Neuronal stem cell (in vitro differentiated cells): Measurements from ENCODE around the gene PCTP.

ENCODE experiments used
- DNase-seq: peaks from one replicate; pipeline ENCODE4 v3.0.0-alpha.2; 2013; ENCODE audit warnings: low spot score
- H2AFZ ChIP-seq: one replicate; pipeline ENCODE4 v1.6.1; 2013; ENCODE audit warnings: mild to moderate bottlenecking, low read length, inconsistent platforms
- H2AK5ac ChIP-seq: 2 replicates; pipeline ENCODE4 v1.6.1; 2013; ENCODE audit warnings: low read depth, mild to moderate bottlenecking, inconsistent platforms, low read length, moderate library complexity, mixed read lengths
- H2BK120ac ChIP-seq: 2 replicates; pipeline ENCODE4 v1.6.1; 2013; ENCODE audit warnings: low read depth, mild to moderate bottlenecking, inconsistent platforms, low read length, moderate library complexity, mixed read lengths
- H2BK12ac ChIP-seq: one replicate; pipeline ENCODE4 v1.6.1; 2013; ENCODE audit warnings: low read length, inconsistent platforms
- H2BK15ac ChIP-seq: 2 replicates; pipeline ENCODE4 v1.6.1; 2013; ENCODE audit warnings: mild to moderate bottlenecking, low read length, inconsistent platforms, mixed read lengths
- H2BK5ac ChIP-seq: one replicate; pipeline ENCODE4 v1.6.1; 2013; ENCODE audit warnings: inconsistent platforms, mild to moderate bottlenecking, low read length, moderate library complexity
- H3K14ac ChIP-seq: one replicate; pipeline ENCODE4 v1.6.1; 2013; ENCODE audit warnings: low read length, inconsistent platforms
- H3K18ac ChIP-seq: 2 replicates; pipeline ENCODE4 v1.6.1; 2013; ENCODE audit warnings: low read length, inconsistent platforms
- H3K23ac ChIP-seq: 2 replicates; pipeline ENCODE4 v1.6.1; 2013; ENCODE audit warnings: low read depth, mild to moderate bottlenecking, mixed read lengths, low read length, inconsistent platforms; ENCODE audit not compliant: poor library complexity
- H3K27ac ChIP-seq: replicated peaks from 3 replicates; pipeline ENCODE4 v1.5.1; 2013; ENCODE audit warnings: low read length, inconsistent platforms
- H3K27me3 ChIP-seq, 3 experiments: 2 replicates each; pipeline ENCODE4 v1.6.1; 2013; ENCODE audit warnings: low read length in 3 of 3, mild to moderate bottlenecking in 2 of 3, inconsistent platforms in 1 of 3, low read depth in 1 of 3, mixed read lengths in 1 of 3, moderate library complexity in 1 of 3; ENCODE audit not compliant: control insufficient read depth in 3 of 3, insufficient read depth in 3 of 3
- H3K36me3 ChIP-seq, 2 donors: replicated peaks in 1 of 2; 2 replicates each; pipeline ENCODE4 v1.6.1; 2013; ENCODE audit warnings: low read length in 2 of 2; ENCODE audit not compliant: control insufficient read depth in 2 of 2, insufficient read depth in 2 of 2
- H3K4ac ChIP-seq: 2 replicates; pipeline ENCODE4 v1.6.1; 2013; ENCODE audit warnings: inconsistent platforms, mild to moderate bottlenecking, low read length, moderate library complexity
- H3K4me1 ChIP-seq, 2 donors: 1 replicate in 1 of 2; 2 replicates in 1 of 2; pipeline ENCODE4 v1.6.1; 2013; ENCODE audit warnings: low read length in 2 of 2, low read depth in 1 of 2; ENCODE audit not compliant: control insufficient read depth in 2 of 2, insufficient read depth in 1 of 2
- H3K4me2 ChIP-seq: one replicate; pipeline ENCODE4 v1.6.1; 2013; ENCODE audit warnings: mild to moderate bottlenecking, low read length, inconsistent platforms; ENCODE audit not compliant: insufficient read depth, poor library complexity, severe bottlenecking
- H3K4me3 ChIP-seq, 2 donors: 2 replicates each; pipeline ENCODE4 v1.5.1; 2013; ENCODE audit warnings: low read length in 2 of 2, mild to moderate bottlenecking in 2 of 2, inconsistent platforms in 1 of 2, moderate library complexity in 1 of 2
- H3K79me1 ChIP-seq: one replicate; pipeline ENCODE4 v1.6.1; 2013; ENCODE audit warnings: low read depth, mild to moderate bottlenecking, inconsistent platforms, low read length, moderate library complexity
- H3K9ac ChIP-seq: one replicate; pipeline ENCODE4 v1.6.1; 2013; ENCODE audit warnings: mild to moderate bottlenecking, low read depth, low read length, inconsistent platforms; ENCODE audit not compliant: poor library complexity
- H3K9me3 ChIP-seq, 2 donors: replicated peaks in 1 of 2; 2 replicates each; pipeline versions ENCODE3 to v1.6.1; 2013; ENCODE audit warnings: low read length in 2 of 2, mild to moderate bottlenecking in 2 of 2, inconsistent platforms in 1 of 2, low read depth in 1 of 2, mixed read lengths in 1 of 2, moderate library complexity in 1 of 2; ENCODE audit not compliant: control insufficient read depth in 2 of 2, insufficient read depth in 1 of 2
- H4K8ac ChIP-seq: one replicate; pipeline ENCODE4 v1.6.1; 2013; ENCODE audit warnings: low read depth, mild to moderate bottlenecking, inconsistent platforms, low read length, moderate library complexity
- H4K91ac ChIP-seq: one replicate; pipeline ENCODE4 v1.6.1; 2013; ENCODE audit warnings: low read length, low read depth, mild to moderate bottlenecking, inconsistent platforms; ENCODE audit not compliant: poor library complexity
- WGBS, 2 donors: extraction: QIAGEN DNeasy Blood & Tissue Kit; methylation state at CpG; one replicate each; pipeline ENCODE4 v1.1.7; 2013; ENCODE audit warnings: missing lambda C conversion rate in 2 of 2, mixed read lengths in 1 of 2; ENCODE audit not compliant: insufficient read length in 2 of 2, insufficient replicate concordance in 1 of 2; ENCODE audit errors: extremely low coverage in 2 of 2; 5-methylcytosine and 5-hydroxymethylcytosine counted together

Gene PCTP

DNA sequence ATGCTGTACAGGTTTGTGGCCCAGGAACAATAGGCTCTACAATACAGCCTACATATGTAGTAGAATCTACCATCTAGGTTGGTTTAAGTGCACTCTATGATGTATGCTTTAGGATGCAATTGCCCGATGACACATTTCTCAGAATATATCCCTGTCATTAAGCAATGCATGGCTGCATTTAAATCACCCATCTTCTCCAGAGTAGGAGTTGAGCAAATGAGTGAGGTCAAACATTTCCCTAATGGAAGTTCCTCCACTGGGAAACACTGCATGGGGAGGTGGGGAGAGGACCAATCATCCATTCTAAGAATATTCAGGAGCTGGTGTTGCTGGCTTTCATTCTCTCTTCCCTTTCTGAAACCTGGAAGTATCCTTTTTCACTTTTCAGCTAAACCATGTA lies 2.0 kb upstream of the PCTP start:
- Histone ChIP-seq H2BK12ac (no peak overlapping the region), H2BK15ac (no peak overlapping the region), H2AFZ (no peak overlapping the region), H3K18ac (no peak overlapping the region), H3K9me3 (no peaks in the 10 kb centered on the region), H3K27ac (no peak overlapping the region), H3K9ac (no peak overlapping the region), H3K36me3 (no peaks in the 10 kb centered on the region), H4K8ac (no peak overlapping the region), H2BK120ac (no peak overlapping the region), H2BK5ac (no peak overlapping the region), H3K4me3 (no peak overlapping the region), H3K4me1 (peaks cover 5 to 6% of the 10 kb centered on the region in 2 donors), H2AK5ac (no peak overlapping the region), H3K14ac (no peak overlapping the region), H3K23ac (no peak overlapping the region), H3K4me2 (no peak overlapping the region), H4K91ac (no peak overlapping the region), H3K79me1 (no peaks in the 10 kb centered on the region), H3K4ac (no peak overlapping the region), H3K27me3 (peaks cover 0 to 14% (median 0%) of the 10 kb centered on the region in 3 experiments)
- DNase-seq = no peak
- no CpG with 5 or more reads among the region's 1 CpG for WGBS, 2 donors

DNA sequence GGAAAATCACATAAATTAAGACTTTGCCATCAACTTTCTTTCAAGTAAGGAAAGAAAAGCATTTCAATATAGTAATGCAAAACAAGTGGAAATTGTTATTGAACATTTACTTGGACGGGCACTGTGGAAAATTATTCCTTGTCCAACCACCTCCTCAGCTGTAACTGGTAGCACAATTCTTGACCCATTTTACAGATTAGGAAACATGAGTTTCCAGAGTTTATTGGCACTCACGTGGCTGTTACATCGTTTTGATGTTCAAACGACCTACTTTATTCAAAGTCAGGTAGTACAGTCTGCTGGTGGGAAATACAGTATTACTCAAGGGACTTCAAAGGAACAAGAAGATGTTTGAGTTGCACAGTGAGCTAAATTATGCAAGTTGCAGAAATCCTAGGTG lies 866 bp upstream of the PCTP start:
- Histone ChIP-seq H2BK5ac (no peak overlapping the region), H3K36me3 (no peaks in the 10 kb centered on the region), H2AK5ac (no peak overlapping the region), H3K18ac (no peak overlapping the region), H4K91ac (no peak overlapping the region), H3K4me2 (no peak overlapping the region), H2AFZ (peak overlapping the region; percentile 95), H2BK15ac (no peak overlapping the region), H3K9me3 (no peaks in the 10 kb centered on the region), H3K4me3 (no peak overlapping the region), H3K4me1 (peaks cover 5 to 6% of the 10 kb centered on the region in 2 donors), H4K8ac (no peak overlapping the region), H3K23ac (no peak overlapping the region), H2BK12ac (no peak overlapping the region), H3K9ac (no peak overlapping the region), H3K27ac (no peak overlapping the region), H3K27me3 (peaks cover 0 to 14% (median 0%) of the 10 kb centered on the region in 3 experiments), H2BK120ac (no peak overlapping the region), H3K4ac (no peak overlapping the region), H3K14ac (no peak overlapping the region), H3K79me1 (no peaks in the 10 kb centered on the region)
- WGBS, 2 donors = no CpG with 5 or more reads among the region's 4 CpGs
- DNase-seq = no peak

DNA sequence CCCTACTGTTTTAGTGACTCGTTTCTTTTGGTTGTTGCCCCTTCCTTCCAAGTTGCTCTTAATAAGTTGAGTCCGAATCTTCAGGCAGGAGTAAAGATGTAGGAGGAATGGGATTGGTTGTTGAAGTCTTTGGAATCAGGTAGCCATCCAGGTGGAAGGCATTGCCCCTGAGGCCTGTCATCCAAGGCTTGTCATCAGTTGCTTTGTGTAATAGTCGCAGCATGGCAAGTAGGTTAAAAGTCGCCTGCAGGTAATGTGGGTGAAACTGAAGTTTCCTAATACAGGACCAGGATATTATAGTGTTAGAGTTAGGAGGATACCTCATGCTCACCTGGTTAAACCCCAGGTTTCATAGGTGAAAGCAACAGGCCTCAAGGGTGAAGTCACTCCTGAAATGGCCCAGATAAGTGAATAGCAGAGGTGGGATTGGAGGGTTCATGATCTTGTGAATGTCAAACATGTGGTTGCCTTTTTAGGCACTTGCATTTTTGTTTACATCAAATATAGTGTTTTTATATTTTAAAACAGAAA lies 934 bp downstream of the PCTP start:
- Histone ChIP-seq H3K14ac (no peak overlapping the region), H3K23ac (no peak overlapping the region), H3K4ac (no peak overlapping the region), H4K8ac (no peak overlapping the region), H3K4me2 (peak overlapping the region; percentile 62), H3K18ac (no peak overlapping the region), H2AK5ac (no peak overlapping the region), H4K91ac (no peak overlapping the region), H3K4me1 (peaks cover 5 to 6% of the 10 kb centered on the region in 2 donors), H3K27me3 (peaks cover 0 to 7% (median 0%) of the 10 kb centered on the region in 3 experiments), H3K36me3 (no peaks in the 10 kb centered on the region), H3K4me3 (peak overlapping the region; percentile 86 to 87), H3K9me3 (no peaks in the 10 kb centered on the region), H2BK12ac (no peak overlapping the region), H2BK5ac (no peak overlapping the region), H2AFZ (peak overlapping the region; percentile 95), H3K27ac (no peak overlapping the region), H2BK120ac (no peak overlapping the region), H3K79me1 (no peaks in the 10 kb centered on the region), H3K9ac (no peak overlapping the region), H2BK15ac (no peak overlapping the region)
- no CpG with 5 or more reads among the region's 4 CpGs for whole genome bisulfite sequencing, 2 donors
- no peak for DNase-seq

DNA sequence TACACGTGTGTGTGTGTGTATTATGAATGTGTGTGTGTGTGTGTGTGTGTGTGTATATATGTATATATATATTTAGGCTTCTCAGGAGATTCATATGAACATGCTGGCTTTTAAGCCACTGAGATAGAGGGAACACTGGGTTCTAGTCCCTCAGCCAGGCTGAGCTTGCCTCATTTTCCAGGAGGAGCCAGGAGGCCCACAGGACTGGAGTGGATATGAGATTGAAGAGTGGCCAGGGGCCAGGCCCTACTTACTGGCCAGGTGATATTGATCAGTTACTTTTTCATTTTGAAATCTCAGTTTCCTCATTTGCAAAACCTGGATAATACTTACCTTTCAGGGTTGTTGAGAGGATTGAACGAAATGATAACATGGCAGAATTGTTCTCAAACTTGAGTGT lies 5.8 kb downstream of the PCTP start:
- H3K4me3 ChIP-seq = no peak overlapping the region
- H3K4me1 ChIP-seq = peaks cover 2 to 3% of the 10 kb centered on the region in 2 donors
- H3K18ac ChIP-seq = no peak overlapping the region
- no peak overlapping the region for H3K14ac ChIP-seq
- H3K36me3 ChIP-seq = no peaks in the 10 kb centered on the region
- H2AK5ac ChIP-seq = no peak overlapping the region
- no peaks in the 10 kb centered on the region for H3K9me3 ChIP-seq
- no peaks in the 10 kb centered on the region for H3K27me3 ChIP-seq
- no peak overlapping the region for H3K4ac ChIP-seq
- H2BK120ac ChIP-seq = no peak overlapping the region
- H2BK5ac ChIP-seq = no peak overlapping the region
- H2BK15ac ChIP-seq = no peak overlapping the region
- no peak overlapping the region for H3K27ac ChIP-seq
- no peak overlapping the region for H3K23ac ChIP-seq
- no peak overlapping the region for H4K8ac ChIP-seq
- no peak overlapping the region for H2BK12ac ChIP-seq
- DNase-seq = no peak
- H3K4me2 ChIP-seq = no peak overlapping the region
- no peak overlapping the region for H3K9ac ChIP-seq
- no peak overlapping the region for H2AFZ ChIP-seq
- H4K91ac ChIP-seq = no peak overlapping the region
- WGBS, 2 donors = no CpG with 5 or more reads among the region's 2 CpGs
- H3K79me1 ChIP-seq = no peaks in the 10 kb centered on the region
